Measurements from ENCODE around the gene OR1F1. TPM values are rescaled to one million over a fixed set of nuclear protein-coding genes. Genes with fewer than 3 reads are reported as not detected.

Gene OR1F1
- polyA plus RNA-seq, 1 of the 3 experiments (the other 2 are of a cell fraction): 0.71 TPM

DNA sequence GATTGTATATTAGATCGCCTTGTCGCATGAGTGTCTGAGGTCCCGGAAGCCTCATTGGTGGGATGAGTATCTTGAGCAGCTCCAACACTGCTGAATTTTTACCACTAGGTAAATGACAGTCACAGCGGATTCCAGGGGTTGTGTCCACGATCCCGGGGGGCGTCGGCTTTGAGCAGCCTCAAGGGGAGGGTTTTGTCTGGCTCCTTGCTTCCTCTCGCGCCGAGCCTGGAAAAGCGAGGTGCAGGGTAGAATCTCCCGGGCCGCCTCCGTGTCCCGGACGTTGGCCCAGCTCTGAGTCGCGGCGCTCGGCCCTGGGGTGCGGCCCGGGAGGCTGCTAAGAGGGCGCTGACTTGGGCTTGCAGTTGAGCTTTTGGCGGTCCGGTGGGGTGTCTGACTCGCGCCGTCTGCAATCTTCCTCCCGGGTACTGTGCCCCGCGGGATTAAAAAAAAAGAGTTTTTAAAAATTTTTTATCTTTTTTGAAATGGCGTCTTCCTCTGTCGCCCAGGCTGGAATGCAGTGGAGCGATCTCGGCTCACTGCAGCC lies 4.5 kb downstream of the OR1F1 start:
- Histone ChIP-seq H3K79me2 (ENCODE audit: insufficient read depth) (no peaks in the 10 kb centered on the region), H3K36me3 (replicated peaks in 1 of 2; ENCODE audit: control insufficient read depth in 1 of 2, insufficient read depth in 2 of 2, low read length in 1 of 2) (no peaks in the 10 kb centered on the region), H3K4me1 (ENCODE audit: control insufficient read depth in 1 of 2, insufficient read depth in 2 of 2, low read depth in 1 of 2, low read length in 1 of 2) (peaks cover 0 to 8% of the 10 kb centered on the region in 2 experiments; a peak in 2 of 4 replicates), H2AFZ (ENCODE audit: low read depth) (no peak overlapping the region), H3K9ac (no peak overlapping the region), H3K4me3 (ENCODE audit: low read depth in 2 of 2, low read length in 1 of 2) (no peak overlapping the region), H3K9me3 (no peaks in the 10 kb centered on the region), H3K27me3 (ENCODE audit: insufficient read depth) (peaks cover 35% of the 10 kb centered on the region), H3F3A (replicated peaks; ENCODE audit: insufficient read depth) (peaks cover 6% of the 10 kb centered on the region), H3K4me2 (no peak overlapping the region), H3K9me2 (no peaks in the 10 kb centered on the region), H3K27ac (ENCODE audit: low read depth in 2 of 2, low read length in 1 of 2) (no peak overlapping the region), H4K20me1 (ENCODE audit: insufficient read depth) (no peaks in the 10 kb centered on the region)
- 75% methylated on average over 19 of the region's 36 CpGs for WGBS (ENCODE audit: low lambda C conversion rate)
- POLR2A ChIA-PET: no interaction called here
- CTCF ChIA-PET: no interaction called here
- DNase-seq: no peak
- no peak for TF ChIP-seq SIN3A (IDR thresholded peaks at IDR 0.05; ENCODE audit: borderline replicate concordance, low read depth, low read length)
- no peak for TF ChIP-seq YY1 (IDR thresholded peaks at IDR 0.05; ENCODE audit: low read depth)
- no peak for TF ChIP-seq RXRA (IDR thresholded peaks at IDR 0.05; ENCODE audit: borderline replicate concordance, low read depth)
- TF ChIP-seq MEF2A (IDR thresholded peaks at IDR 0.05; ENCODE audit: borderline replicate concordance, low read depth): no peak
- no peak for TF ChIP-seq CHD2 (IDR thresholded peaks at IDR 0.05; ENCODE audit: low read length, partially characterized antibody)
- TF ChIP-seq EP300 (IDR thresholded peaks at IDR 0.05; ENCODE audit: borderline replicate concordance in 1 of 2, low read depth in 1 of 2, low read length in 1 of 2): no peak
- TF ChIP-seq GABPA (IDR thresholded peaks at IDR 0.05; ENCODE audit: low read depth): no peak
- TF ChIP-seq JUND (IDR thresholded peaks at IDR 0.05): no peak
- no peak for TF ChIP-seq TCF12 (IDR thresholded peaks at IDR 0.05)
- TF ChIP-seq RAD21 (IDR thresholded peaks at IDR 0.05; ENCODE audit: low read length): no peak
- TF ChIP-seq, protein P1, sequence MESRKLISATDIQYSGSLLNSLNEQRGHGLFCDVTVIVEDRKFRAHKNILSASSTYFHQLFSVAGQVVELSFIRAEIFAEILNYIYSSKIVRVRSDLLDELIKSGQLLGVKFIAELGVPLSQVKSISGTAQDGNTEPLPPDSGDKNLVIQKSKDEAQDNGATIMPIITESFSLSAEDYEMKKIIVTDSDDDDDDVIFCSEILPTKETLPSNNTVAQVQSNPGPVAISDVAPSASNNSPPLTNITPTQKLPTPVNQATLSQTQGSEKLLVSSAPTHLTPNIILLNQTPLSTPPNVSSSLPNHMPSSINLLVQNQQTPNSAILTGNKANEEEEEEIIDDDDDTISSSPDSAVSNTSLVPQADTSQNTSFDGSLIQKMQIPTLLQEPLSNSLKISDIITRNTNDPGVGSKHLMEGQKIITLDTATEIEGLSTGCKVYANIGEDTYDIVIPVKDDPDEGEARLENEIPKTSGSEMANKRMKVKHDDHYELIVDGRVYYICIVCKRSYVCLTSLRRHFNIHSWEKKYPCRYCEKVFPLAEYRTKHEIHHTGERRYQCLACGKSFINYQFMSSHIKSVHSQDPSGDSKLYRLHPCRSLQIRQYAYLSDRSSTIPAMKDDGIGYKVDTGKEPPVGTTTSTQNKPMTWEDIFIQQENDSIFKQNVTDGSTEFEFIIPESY (IDR thresholded peaks at IDR 0.05; ENCODE audit: borderline replicate concordance, low read depth): no peak
- no peak for TF ChIP-seq RCOR1 (IDR thresholded peaks at IDR 0.05; ENCODE audit: low read length)
- TF ChIP-seq GATA2 (CRISPR knock-in tag; IDR thresholded peaks at IDR 0.05): no peak
- no peak for TF ChIP-seq SMC3 (IDR thresholded peaks at IDR 0.05; ENCODE audit: low read depth, low read length)
- no peak for TF ChIP-seq FOSL2 (IDR thresholded peaks at IDR 0.05; ENCODE audit: borderline replicate concordance, low read depth)
- TF ChIP-seq, protein P2, sequence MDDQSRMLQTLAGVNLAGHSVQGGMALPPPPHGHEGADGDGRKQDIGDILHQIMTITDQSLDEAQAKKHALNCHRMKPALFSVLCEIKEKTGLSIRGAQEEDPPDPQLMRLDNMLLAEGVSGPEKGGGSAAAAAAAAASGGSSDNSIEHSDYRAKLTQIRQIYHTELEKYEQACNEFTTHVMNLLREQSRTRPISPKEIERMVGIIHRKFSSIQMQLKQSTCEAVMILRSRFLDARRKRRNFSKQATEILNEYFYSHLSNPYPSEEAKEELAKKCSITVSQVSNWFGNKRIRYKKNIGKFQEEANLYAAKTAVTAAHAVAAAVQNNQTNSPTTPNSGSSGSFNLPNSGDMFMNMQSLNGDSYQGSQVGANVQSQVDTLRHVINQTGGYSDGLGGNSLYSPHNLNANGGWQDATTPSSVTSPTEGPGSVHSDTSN (IDR thresholded peaks at IDR 0.05): no peak
